HG02642 (cell line): ENCODE data around the gene THY1.
"Not testable (repeated sequence)": the region's sequence is repeated elsewhere in the genome, so short reads cannot be mapped to it uniquely, and the experiment has no call there.

Experiments used
- ATAC-seq: cut with Tn5 transposase; IDR thresholded peaks from one replicate; pipeline ENCODE4 v1.9.1; 2021; ENCODE audit warnings: mild to moderate bottlenecking; ENCODE audit not compliant: unreplicated experiment, poor library complexity

The THY1 gene

DNA sequence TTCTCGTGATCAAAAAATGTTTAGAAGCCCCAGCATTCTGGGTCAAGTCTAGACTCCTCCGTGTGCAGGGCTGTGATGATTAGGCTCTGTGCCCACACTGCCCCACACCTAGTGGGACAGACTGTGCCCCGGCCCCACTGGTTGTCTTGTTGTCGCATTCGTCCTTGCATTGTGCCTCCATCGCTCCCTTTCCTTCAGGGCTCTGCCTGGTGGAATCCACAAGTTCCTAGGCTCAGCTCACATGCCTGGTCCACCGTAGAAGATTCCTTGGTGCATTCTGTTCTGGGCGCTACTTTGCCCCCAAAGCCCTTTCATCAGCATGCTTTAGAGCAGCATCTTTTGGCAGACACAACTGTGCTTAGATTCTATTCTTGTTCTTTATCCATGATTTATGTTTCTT is 23.5 kb upstream of the THY1 start:
- ATAC-seq = no peak

DNA sequence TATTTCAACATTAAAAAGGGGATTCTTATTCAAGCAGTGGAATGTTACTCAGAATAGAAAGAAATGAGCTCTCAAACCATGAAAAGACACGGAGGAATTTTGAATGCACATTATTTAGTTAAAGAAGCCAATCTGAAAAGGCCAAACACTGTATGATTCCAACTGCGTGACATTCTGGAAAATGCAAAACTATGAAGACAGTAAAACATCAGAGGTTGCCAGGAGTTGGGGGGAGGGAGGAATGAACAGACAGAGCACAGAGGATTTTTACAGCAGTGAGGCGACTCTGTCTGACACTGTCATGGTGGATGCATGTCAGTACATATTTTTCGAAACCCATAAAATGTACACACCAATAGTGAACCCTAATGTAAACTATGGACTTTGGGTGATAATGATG is 22.9 kb upstream of the THY1 start:
- no peak for ATAC-seq

DNA sequence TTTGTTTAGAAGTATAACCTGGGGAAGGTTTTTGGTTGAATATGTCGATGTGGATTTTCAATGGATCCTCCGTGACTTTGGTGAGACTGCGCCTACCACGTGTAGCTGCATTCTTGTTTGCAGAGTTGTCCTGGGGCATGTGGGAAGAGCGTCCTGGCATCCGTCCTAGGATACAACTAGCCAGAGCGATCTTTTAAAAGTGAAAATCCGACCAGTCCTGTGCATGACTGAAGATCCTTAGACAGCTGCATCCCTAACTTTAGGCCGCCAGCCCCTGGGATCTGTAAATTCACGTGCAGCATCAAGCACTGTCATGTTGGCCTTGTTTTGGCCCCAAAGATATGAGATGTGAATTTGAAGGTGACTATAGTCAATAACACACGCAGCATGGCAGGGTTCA is 22.4 kb upstream of the THY1 start:
- no peak for ATAC-seq

DNA sequence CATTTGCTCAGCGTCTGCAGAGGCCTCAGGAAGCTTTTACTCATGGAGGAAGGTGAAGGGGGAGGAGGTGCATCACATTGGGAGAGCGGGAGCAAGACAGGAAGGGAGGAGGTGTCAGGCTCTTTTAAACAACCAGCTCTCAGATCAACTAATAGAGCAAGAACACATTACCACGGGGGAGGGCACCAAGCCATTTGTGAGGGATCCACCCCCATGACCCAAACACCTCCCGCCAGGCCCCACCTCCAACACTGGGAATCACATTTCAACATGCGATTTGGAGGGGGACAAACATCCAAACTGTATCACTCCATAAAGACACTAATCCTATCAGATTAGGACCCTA is 18.9 kb upstream of the THY1 start:
- no peak for ATAC-seq

DNA sequence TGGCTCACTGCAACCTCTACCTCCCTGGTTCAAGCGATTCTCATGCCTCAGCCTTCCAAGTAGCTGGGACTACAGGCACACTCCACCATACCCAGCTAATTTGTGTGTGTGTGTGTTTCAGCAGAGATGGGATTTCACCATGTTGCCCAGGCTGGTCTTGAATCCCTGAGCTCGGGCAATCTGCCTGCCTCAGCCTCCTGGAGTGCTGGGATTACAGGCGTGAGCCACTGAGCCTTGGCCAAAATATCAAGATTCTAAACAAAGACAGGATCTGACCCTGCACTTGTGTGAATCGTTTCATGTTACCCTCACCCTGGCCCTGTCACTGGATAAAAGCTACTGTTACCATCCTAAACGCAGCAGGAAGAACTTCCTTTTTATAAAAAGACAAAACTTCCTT is 15.6 kb upstream of the THY1 start:
- no peak for ATAC-seq

DNA sequence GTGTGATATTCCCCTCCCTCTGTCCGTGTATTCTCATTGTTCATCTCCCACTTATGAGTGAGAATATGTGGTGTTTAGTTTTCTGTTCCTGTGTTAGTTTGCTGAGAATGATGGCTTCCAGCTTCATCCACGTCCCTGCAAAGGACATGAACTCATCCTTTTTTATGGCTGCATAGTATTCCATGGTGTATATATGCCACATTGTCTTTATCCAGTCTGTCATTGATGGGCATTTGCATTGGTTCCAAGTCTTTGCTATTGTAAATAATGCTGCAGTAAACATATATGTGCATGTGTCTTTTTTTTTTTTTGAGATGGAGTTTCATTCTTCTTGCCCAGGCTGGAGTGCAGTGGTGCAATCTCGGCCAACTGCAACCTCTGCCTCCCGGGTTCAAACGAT is 14.5 kb upstream of the THY1 start:
- ATAC-seq = not testable (repeated sequence)

DNA sequence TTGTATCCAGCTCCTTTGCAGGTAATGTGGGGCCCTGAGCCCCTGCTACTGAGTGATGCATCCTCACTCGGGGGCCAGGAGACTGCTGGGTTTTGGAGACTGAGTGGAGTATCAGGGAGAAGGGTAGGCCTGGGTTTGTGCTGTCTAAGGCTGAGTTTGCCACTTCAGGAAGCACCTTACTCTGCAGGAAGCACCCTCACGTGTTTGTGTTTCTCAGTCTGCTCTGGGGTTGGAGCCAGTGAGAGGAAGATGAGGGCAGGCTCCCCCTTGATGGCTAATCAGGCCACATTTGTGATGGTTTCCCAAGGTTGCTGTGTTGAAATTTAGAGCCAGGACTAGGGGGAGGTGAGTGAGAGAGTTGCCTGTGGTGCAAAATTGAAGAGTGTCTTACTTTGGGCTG is 13.7 kb upstream of the THY1 start:
- ATAC-seq = no peak

DNA sequence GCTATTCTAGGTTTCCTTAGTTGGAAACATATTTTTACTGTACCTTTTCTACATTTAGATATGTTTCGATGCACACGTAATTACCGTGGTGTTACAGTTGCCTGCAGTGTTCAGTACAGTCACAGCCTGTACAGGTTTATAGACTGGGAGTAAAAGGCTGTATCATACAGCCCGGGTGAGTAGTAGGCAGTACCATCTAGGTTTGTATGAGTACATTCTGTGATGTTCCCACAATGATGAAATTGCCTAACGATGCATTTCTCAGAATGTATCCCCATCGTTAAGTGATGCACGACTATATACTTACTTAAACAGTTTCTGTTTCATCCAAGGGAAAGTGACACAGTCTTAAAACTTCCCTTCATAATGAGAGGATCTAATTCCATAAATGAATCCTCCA is 13.1 kb upstream of the THY1 start:
- no peak for ATAC-seq

DNA sequence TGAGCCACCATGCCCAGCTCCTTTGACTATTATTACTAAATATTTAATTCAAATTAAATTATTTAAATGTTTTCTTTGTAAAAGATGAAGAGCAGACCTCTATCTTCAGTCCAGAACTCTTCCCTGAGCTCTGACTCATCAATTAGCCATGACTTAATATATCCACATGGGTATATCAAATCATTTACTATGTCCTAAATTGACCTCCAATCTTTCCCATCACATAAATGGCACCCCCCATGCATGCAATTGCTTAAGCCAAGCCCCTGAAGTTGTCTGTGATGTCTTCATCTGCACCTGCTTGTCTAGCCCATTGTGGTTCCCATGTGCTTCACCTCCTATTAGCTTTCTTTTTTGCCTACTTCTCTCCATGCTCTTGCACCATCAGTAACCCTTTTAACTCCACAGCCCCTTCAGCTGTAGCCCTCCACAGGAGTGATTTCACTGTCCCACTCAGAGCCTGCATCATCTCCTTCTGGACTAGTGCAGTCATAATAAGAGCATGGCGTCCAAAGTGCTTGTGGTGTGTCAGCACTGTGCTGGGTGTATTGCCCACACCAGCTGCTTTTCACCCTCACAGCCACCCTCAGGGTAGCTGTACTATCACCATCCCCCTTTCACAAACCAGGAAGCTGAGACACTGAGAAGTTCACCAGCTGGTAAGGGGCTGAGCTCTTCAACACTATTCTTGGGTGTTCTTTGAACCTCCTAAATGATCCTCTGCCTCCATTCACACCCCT is 11.8 kb upstream of the THY1 start:
- ATAC-seq = no peak

DNA sequence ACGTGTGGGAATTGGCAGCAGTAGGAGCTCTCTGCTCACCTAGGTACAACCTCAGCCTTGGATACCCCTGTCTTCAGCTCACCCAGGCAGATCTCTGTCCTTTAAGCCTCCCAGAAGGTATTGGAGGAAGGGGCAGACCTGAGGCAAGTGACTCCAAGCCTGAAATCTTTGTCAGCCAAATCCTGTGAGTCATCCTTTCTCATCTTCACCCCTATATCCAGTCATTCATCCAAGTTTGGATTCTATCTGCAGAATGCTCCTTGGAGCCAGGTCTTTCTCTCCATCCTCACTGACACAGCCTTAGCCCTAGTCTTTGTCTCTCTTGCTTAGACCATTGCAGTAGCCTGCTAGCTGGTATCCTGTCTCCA is 10.4 kb upstream of the THY1 start:
- no peak for ATAC-seq

DNA sequence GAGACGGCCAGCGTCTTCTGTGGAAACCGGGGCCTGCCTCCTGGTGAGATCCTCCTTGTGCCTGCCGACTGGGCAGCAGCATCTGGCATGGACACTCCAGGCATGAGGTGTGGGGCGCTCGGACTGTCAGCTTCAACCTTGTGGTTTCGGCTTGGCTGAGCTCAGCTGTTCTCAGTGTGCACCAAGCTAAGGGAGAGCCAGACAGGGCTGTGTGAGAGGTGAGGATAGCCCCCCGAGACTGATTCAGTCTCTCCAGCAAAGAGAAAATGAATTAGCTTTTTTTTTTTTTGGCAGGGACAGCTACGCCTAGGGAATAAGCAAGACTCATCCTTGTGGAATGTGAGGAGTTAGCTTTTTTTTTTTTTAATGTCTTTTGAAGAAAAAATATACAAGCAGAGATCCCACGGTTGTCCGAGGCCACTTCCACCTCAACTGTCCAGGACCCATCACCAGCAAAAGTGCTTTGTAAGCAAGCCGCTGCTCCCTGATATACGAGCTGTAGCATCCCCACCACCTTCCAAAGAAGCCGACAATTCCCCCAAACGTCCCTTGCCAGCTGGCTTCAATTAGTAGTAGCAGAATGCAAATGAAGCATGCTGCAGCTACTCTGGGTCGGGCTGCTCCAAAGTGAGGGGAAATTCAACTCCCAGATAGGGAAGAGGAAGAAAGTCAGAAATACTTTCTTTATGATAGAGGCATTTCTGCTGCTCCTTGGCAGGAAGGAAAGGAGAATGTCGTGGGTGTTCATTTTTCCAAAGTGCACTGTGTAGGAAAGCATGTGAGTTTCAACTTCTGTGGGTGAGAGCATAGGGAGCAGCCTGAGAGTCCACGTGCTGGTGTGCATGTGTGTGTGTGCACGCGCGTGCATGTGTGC is 9.7 kb upstream of the THY1 start:
- ATAC-seq = no peak

DNA sequence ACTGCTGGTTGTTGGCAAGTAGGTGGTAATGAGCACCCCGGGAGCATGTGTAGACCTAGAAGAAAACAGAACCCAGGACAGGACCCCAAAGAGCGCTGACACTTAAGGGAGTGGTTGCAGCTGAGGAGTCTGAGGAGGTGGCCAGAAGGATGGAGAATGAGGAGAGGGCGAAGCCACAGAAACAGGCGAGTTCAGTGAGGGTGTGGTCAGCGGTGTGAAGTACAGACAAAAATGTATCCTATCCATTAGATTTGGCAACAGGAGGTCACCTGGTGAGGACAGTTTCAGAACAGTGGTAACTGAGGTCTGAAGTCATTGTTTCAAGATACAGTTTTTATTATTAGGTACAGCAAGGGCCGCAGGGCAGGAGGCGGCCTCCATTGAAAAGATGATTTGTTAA is 8.6 kb upstream of the THY1 start:
- no peak for ATAC-seq

DNA sequence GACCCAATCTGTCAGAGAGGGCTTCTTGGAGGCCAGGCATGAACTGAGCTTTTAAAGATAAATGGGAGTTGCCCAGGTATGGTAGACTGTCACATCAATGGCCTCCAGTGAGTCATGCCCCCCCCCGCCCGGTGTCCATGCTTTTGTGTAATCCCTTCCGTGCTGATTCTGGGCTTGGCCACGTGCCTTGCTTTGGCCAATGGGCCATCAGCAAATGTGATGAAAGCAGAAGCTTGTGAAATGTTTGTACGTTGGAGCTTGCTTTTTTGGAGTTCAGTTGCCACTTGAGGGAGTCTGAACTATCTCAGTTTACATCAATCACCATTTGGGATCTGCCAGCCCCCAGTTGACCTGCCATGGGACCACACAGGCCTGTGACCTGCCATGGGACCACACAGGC is 4.3 kb upstream of the THY1 start:
- ATAC-seq = no peak

DNA sequence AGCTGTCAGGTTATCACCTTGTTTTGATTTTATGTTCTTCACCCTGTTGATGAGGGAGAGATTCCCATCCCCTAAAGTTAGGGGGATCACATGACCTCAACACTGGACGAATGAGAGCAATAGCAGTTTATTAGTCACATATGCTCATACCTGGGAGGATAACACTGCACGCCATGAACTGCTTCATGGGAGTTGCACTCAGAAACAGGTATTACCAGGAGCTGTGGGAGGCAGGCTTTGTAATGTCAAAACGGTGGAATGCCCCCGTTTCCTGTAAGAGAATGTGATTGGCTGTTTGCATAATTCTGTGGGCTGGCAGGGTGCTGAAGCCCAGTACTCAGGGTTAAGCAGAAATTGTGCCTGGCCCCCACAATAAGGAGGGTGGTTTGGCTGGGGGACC is 3.2 kb upstream of the THY1 start:
- ATAC-seq = no peak

DNA sequence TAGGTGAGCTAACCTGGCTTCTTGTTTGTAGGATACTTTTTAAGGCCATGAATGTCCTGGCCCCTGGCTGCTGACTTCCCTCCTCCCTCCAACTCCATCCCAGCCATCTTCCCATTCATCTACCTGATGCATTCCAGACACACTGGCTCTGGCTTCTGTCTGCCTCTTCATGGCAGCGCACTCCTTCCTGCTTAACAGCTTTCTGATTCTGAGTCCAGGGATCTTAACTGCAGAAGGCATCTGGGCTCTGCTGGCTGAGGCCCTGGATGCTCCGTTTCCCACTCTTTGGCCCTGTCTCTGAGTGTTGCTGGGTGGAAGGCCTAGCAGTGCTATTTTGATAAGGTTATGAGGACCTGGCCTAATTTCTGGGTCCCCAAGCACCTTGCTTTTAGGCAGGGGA is 1.8 kb upstream of the THY1 start:
- no peak for ATAC-seq

DNA sequence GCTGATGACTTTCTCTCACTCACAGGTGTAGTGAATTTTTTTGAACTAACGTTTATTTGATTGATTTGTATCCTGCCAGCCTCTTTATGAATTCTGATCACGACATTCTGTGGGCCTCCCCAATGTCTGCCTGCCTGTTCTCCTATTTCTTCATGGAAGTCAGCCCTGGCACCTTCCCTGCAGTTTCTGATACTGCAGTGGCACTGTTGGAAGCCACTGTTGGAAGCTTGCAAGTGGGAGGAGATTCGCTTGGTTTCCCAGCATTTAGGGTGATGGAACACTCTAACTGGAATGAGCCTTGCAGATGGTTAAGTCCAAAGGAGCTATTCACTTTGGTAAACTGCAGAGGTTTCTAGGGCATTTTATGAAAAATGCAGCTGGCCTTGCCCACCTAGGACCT is 1.3 kb upstream of the THY1 start:
- no peak for ATAC-seq

DNA sequence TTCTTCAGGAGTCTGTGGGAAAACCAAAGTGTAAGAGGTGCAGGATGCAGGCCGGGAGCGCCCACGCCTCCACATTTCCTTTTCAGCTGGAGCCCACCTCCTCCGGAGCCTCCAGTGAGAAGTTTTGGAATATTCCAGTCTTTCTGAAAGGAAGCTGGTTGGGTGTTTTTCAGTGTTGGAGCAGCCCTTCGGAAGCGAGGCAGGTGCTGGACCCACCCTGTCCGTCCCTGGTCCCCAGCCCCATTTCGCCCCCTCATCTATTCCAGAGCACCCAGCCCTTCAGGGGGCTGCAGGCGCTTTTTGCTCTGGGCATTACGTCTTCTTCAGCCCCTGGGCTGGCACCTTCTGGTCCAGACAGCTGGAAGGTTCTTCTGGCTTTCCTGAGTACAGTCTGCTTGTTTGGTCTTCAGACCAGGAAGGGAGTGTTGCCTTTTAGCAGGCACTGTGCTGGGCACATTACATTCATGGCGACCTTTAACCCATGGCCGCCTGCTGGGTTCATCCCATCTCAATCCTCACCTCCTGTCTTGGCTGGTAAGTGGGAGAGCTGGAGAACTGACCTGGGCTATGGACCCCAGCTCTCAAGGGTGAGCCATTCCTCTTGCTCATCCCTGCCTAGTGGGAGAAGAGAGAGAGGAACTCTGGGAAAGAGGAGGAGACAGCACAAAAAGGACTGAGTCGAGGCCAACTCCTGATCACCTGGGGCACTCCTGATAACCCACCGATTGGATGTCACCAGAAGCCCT is 710 bp upstream of the THY1 start:
- no peak for ATAC-seq

DNA sequence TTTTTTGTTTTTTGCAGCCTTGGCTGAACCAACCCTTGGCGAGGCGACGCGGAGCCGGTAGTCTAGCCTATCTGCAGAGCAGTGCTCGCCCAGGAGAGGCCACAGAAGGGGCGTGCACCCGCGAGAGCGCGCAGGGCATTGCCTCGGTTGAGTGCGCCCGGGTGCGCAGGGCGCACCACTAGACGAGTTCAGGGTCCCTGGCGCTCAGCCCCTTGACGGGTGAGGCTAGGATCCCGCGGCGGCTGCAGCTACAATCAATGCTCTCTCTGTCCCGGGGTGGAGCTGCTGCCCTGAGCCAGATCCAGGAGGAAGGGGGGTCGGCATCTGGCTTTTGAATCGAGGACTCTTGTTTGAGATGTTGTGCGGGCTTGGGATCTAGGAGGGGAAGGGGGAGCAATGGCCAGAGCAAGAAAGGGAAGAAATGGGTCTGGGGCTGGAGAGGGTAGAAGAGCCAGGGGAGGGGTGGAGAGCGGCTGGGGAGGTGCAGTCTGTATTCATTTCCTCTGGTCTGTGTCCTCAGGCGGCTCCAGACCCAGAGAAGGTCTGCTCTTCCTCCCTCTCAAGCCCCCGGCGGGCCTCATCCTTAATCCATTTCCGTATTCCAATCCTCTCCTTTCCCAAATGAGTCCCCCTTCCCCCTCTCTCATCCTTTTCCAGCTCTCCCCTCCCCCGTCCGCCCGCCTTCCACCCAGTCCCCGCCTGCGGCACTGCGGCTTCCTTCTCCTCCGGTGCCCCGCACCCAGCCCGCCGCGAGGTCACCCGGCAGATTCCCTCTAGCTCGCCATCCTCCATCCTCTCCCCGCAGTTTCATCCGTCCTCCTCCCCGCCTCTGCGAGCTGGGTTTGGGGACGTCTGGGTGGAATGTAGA is 797 bp downstream of the THY1 start:
- ATAC-seq = no peak

DNA sequence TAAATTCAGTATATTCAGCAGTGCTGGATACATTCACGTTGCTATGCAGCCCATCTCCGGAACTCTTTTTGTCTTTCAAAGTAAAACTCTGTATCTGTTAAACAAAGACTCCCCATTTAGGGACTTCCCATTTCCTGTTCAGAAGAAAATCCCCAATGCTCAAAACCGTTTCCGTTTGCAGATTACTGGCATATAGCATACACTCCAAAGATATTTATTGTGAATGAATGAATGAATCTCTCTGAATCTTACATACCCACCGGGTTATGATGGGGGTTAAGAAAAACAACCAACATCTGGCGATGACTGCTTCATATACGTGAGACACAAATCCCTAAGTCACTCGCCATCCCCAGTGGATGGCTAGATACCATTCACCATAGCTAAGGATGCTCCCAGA is 1.6 kb downstream of the THY1 start:
- ATAC-seq = no peak

DNA sequence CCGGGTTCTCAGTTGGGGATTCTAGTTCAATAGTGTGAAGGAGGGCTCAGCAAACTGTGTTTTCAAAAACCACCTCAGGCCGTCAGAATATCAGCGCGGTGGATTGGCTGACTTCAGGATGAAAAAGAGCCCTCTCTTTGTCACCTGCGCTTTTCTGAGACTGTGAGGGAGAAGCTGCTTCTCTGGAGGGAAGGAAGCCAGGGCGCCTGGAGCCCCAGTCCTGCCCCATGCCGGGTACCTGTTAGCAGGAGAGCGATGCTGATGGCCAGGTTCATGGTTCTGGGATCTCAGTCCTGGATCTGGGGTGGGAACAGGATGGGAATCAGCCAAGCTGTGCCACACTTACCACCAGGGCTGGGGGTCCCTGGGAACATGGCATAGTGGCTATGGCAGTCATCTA is 2.3 kb downstream of the THY1 start:
- ATAC-seq = no peak
